HUES64 (cell line): ENCODE results near the gene METTL26.

Source experiments
- H3K27ac ChIP-seq: 2 replicates; pipeline ENCODE4 v1.7.0; 2013; ENCODE audit warnings: low read depth, low read length, inconsistent platforms
- H3K27me3 ChIP-seq: 2 replicates; pipeline ENCODE4 v1.6.1; 2013; ENCODE audit warnings: mild to moderate bottlenecking, low read length; ENCODE audit not compliant: insufficient read depth
- H3K36me3 ChIP-seq: 2 replicates; pipeline ENCODE4 v1.6.1; 2013; ENCODE audit warnings: mild to moderate bottlenecking, low read length; ENCODE audit not compliant: insufficient read depth
- H3K4me1 ChIP-seq: 2 replicates; pipeline ENCODE4 v1.6.1; 2013; ENCODE audit warnings: mild to moderate bottlenecking, low read length, moderate library complexity; ENCODE audit not compliant: insufficient read depth
- H3K4me3 ChIP-seq: 2 replicates; pipeline ENCODE4 v1.5.1; 2013; ENCODE audit warnings: mild to moderate bottlenecking, low read length, moderate library complexity
- H3K9ac ChIP-seq: 2 replicates; pipeline ENCODE4 v1.6.1; 2013; ENCODE audit warnings: mild to moderate bottlenecking, low read depth, low read length
- H3K9me3 ChIP-seq: 2 replicates; pipeline ENCODE4 v1.6.1; 2013; ENCODE audit warnings: low read depth, low read length; ENCODE audit not compliant: insufficient read depth
- WGBS: fragments of 150-250, 120-280 bp; methylation state at CpG from one replicate; pipeline ENCODE4 v1.1.7; 2013; ENCODE audit warnings: missing lambda C conversion rate; 5-methylcytosine and 5-hydroxymethylcytosine counted together

METTL26 gene

DNA sequence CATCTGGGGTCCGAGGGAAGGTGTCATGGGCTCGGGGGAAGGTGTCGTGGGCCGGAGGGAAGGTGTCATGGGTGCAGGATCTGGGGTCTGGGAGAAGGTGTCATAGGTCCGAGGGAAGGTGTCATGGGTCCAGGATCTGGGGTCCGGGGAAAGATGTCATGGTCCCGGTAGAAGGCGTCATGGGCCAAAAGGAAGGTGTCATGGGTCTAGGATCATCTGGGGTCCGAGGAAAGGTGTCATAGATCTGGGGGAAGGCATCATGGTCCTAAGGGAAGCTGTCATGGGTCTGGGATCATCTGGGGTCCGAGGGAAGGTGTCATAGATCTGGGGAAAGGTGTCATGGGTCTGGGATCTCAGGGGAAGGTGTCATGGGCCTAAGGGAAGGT is 45.3 kb downstream of the METTL26 start:
- H3K4me3 ChIP-seq, result peak overlapping the region; percentile 89
- H3K4me1 ChIP-seq, result peaks cover 4% of the 10 kb centered on the region; the same call in 1 of the 2 replicates
- peaks cover 25% of the 10 kb centered on the region for H3K27me3 ChIP-seq
- H3K36me3 ChIP-seq, result 0 out of 2 replicates have a peak, but pooled peaks cover 2% of the 10 kb centered on the region
- H3K27ac ChIP-seq, result no peak overlapping the region
- H3K9ac ChIP-seq, result no peak overlapping the region; the same call in 1 of the 2 replicates
- WGBS, result 72% methylated on average over 10 of the region's 10 CpGs
- H3K9me3 ChIP-seq, result no peaks in the 10 kb centered on the region

DNA sequence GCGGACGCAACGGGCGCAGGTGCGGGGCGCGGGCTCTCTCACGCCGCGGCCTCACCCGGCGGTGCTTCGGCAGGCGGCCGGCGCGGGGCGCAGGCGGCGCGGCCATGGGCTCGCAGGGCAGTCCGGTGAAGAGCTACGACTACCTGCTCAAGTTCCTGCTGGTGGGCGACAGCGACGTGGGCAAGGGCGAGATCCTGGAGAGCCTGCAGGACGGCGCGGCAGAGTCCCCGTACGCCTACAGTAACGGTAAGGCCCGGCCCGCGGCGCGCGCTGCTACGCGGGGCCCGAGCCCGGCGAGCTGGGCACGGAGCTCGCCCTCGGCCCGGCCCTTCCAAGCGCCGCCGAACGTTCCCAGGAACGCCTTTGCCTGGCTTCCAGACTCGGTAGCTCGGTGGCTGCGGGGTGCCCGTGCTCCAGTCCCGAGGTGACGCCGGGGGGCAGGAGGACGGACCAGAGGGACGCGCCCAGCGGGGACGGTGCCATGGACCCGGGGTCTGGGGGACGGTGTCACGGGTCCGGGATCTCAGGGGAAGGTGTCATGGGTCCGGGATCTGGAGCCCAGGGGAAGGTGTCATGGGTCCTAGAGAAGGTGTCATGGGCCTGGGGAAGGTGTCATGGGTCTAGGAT is 45.8 kb downstream of the METTL26 start:
- 1% methylated on average over 71 of the region's 71 CpGs for WGBS
- Histone ChIP-seq H3K36me3 (0 out of 2 replicates have a peak, but pooled peaks cover 2% of the 10 kb centered on the region), H3K27ac (0 out of 2 replicates have a peak overlapping the region, but pooled peaks have one; percentile 17), H3K9ac (peak overlapping the region; percentile 73), H3K27me3 (peaks cover 29% of the 10 kb centered on the region), H3K4me1 (peaks cover 4% of the 10 kb centered on the region; the same call in 1 of the 2 replicates), H3K4me3 (peak overlapping the region; percentile 89), H3K9me3 (no peaks in the 10 kb centered on the region)

DNA sequence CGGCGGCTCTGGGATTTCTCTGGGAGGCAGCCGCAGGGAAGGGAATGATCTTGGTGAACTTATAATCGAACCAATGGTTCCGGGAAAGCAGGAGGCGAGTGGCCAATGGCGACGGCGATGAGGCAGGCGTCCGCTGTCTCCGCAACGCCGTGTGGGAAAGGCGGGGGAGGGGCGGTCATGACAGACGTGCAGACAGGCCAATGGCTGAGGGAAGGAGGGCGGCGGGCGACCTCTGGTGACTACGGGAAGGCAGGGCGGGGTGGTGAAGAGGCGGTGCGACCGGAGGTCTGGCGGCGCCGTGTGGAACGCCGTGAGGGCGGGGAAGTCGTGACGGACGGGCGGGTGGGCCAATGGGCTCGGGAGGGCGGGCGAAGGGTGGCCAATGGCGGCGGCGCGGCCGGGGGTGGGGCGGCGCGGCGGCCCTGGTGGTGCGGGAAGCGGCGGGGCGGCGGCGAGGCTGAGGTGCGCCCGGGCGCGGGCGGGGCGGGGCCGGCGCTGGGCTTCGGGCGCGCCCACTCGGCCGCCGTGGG is 46.4 kb downstream of the METTL26 start, which contains the start of gene RAB40C:
TSS of gene RAB40C (plus strand) at position 409 of the 530 bp plus-strand sequence. CDS start 226 bp downstream, outside the sequence.
- Histone ChIP-seq H3K36me3 (0 out of 2 replicates have a peak, but pooled peaks cover 2% of the 10 kb centered on the region), H3K4me3 (peak within 1 kb of the TSS; percentile 99), H3K27ac (peak within 1 kb of the TSS; percentile 100), H3K27me3 (peaks cover 29% of the 10 kb centered on the region), H3K4me1 (peaks cover 4% of the 10 kb centered on the region; the same call in 1 of the 2 replicates), H3K9me3 (no peaks in the 10 kb centered on the region), H3K9ac (peak within 1 kb of the TSS; percentile 99)
- WGBS, result under 1% methylated on average over 67 of the region's 67 CpGs

DNA sequence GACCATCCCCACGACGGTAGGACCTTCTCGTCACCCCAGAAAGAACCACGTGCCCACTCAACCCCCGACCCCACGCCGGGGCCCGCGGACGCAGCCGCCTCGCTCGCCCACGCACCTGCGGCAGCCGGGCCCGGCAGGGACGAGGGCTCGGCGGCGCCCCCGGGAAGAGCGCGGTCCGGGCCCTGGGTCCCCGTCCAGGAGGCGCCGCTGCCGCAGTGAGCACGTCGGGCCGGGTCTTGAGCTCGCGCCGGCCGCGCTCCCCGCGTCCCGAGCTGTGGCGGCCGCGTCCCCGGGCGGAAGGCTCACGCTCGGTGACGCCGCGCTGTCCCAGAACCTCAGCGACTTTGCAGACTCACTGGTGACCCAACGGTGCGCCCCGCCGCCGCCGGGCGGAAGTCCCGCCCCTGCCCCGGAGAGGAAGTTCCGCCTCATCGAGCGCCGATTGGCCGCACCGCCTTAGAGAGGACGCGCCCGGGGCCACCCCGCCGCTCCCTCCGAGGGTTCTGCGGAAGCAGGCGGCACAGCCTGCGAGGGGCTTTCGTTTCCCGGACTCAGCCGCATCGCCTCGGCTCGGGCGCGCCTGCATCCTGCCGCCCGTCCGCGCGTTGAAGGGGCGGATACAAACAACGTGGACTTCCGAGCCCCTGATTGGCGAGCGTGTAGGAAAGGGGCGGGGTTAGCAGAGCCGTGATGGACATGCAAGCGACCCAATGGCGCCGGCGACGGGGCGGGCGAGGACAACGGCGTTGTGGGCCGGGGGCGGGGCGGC is 47.0 kb downstream of the METTL26 start:
- peaks cover 29% of the 10 kb centered on the region for H3K27me3 ChIP-seq
- H3K9me3 ChIP-seq, result no peaks in the 10 kb centered on the region
- H3K36me3 ChIP-seq, result 0 out of 2 replicates have a peak, but pooled peaks cover 2% of the 10 kb centered on the region
- under 1% methylated on average over 107 of the region's 107 CpGs for WGBS
- peak overlapping the region; percentile 100 for H3K27ac ChIP-seq
- peaks cover 4% of the 10 kb centered on the region; the same call in 1 of the 2 replicates for H3K4me1 ChIP-seq
- peak overlapping the region; percentile 99 for H3K9ac ChIP-seq
- peak overlapping the region; percentile 99 for H3K4me3 ChIP-seq

DNA sequence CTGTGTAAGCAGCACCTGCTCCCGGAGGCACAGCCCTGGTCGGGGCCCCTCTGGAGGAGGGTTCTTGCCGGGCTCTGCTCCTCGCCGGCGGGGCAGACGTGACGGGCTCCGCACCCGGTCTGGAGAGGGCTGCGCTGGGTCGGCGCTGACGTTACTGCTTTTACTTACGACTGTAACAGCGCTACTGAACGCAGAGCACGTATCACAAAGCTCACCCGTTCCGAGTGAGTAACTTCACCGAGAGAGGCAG is 47.5 kb downstream of the METTL26 start:
- H3K36me3 ChIP-seq, result 0 out of 2 replicates have a peak, but pooled peaks cover 2% of the 10 kb centered on the region
- H3K27me3 ChIP-seq, result peaks cover 29% of the 10 kb centered on the region
- H3K4me1 ChIP-seq, result peaks cover 4% of the 10 kb centered on the region; the same call in 1 of the 2 replicates
- H3K4me3 ChIP-seq, result peak overlapping the region; percentile 99
- H3K27ac ChIP-seq, result peak overlapping the region; percentile 100
- 2% methylated on average over 21 of the region's 21 CpGs for WGBS
- H3K9me3 ChIP-seq, result no peaks in the 10 kb centered on the region
- H3K9ac ChIP-seq, result peak overlapping the region; percentile 99

DNA sequence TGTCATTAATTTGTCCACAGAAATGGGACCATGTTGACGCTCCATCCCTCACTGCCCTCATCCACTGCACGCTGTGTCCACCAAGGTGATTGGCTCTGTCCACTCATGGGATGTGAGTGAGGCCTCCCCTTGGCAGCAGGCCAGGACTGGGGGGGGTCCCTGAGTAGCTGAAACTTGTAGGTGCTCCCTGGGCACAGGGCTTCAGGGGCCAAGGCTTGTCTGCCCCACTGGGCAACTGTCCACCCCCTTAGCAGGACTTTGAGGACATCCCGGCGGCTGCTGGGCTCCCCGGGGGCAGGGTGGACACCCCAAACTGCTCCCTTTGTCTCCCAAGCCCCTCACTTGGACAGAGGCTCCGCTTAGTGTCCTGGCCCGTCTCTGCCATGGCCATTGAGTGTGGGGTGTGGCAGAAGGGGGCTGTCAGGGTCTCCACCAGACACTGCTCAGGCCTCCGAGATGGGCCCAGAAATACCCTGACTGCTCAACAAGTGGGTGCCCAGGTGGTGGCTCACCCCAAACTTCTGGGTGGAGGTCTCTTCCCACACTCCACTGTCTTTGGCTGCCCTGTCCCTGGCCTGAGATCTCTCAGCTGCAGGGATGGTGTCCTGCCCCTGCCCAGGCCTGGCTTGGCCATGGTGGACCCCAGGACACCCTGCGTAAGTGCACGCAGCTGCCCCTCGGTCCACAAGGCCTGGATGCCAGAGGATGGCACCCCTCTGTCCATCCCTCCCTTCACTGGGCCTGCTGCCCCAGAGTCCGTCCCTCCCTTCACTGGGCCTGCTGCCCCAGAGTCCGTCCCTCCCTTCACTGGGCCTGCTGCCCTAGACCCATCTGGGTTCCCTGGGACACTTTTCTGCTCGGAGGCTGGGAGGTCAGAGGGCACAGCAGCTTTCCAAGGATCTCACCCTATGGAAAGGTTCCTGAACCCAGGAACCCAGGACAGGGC is 49.2 kb downstream of the METTL26 start:
- Histone ChIP-seq H3K4me3 (no peak overlapping the region), H3K9ac (no peak overlapping the region), H3K36me3 (no peaks in the 10 kb centered on the region), H3K27ac (no peak overlapping the region), H3K4me1 (peaks cover 4% of the 10 kb centered on the region; the same call in 1 of the 2 replicates), H3K27me3 (peaks cover 29% of the 10 kb centered on the region), H3K9me3 (no peaks in the 10 kb centered on the region)
- WGBS, result 88% methylated on average over 14 of the region's 14 CpGs

DNA sequence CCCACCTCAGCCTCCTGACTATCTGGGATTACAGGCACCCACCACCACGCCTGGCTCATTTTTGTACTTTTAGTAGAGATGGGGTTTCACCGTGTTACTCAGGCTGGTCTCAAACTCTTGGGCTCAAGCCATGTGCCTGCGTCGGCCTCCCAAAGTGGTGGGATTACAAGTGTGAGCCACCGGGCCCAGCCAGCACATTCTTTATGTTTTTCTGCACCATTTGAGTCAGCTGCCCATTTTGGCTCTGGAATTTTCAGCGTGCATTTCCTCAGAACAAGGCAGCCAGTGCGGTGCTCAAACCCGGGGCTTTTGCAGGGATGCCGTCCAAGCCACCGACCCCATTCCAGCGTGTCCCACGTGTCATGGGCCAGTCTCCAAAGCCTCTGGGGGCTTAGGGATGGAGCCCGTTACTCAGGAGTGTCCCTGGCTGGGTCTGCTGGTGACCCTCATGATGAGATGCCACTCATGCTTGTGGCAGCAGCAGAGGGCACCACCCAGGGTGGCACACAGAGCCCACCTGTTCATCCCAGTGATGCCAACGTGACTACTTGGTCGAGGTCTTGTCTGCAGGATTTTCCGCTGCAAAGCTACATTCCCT is 50.0 kb downstream of the METTL26 start:
- Histone ChIP-seq H3K9ac (no peak overlapping the region), H3K4me3 (no peak overlapping the region), H3K27ac (no peak overlapping the region), H3K4me1 (peaks cover 4% of the 10 kb centered on the region; the same call in 1 of the 2 replicates), H3K9me3 (no peaks in the 10 kb centered on the region), H3K27me3 (peaks cover 28% of the 10 kb centered on the region), H3K36me3 (no peaks in the 10 kb centered on the region)
- WGBS, result 71% methylated on average over 16 of the region's 16 CpGs

DNA sequence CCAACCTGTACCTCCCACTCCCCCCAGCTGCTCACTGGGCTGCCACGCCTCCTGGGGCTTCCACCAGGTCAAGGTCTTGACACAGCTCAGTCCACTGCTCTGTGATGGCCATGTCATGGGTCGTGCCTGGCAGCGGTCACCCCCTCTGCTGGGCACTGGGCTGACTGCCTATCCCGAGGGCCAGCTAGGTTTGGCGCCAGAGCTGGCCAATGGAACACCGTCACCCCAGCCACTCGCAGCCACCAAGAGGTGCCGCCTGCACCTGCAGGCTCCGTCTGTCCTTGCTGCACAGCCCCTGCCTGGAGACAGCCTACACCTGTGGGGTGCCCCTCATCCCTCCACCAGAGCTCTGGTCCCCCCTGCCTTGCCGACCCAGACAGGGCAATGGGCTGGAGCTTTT is 50.8 kb downstream of the METTL26 start:
- Histone ChIP-seq H3K4me3 (no peak overlapping the region), H3K9ac (no peak overlapping the region), H3K4me1 (peaks cover 4% of the 10 kb centered on the region; the same call in 1 of the 2 replicates), H3K9me3 (no peaks in the 10 kb centered on the region), H3K27ac (no peak overlapping the region), H3K27me3 (peaks cover 22% of the 10 kb centered on the region), H3K36me3 (no peaks in the 10 kb centered on the region; the same call in 1 of the 2 replicates)
- 51% methylated on average over 10 of the region's 10 CpGs for WGBS
